GM18526 (cell line): ENCODE results near the gene MAPK8.

Source experiments
- POLR2A ChIP-seq: IDR thresholded peaks from 3 replicates; pipeline ENCODE4 v1.6.1; 2011; ENCODE audit not compliant: insufficient read length; ENCODE audit errors: extremely low read depth

Gene MAPK8

DNA sequence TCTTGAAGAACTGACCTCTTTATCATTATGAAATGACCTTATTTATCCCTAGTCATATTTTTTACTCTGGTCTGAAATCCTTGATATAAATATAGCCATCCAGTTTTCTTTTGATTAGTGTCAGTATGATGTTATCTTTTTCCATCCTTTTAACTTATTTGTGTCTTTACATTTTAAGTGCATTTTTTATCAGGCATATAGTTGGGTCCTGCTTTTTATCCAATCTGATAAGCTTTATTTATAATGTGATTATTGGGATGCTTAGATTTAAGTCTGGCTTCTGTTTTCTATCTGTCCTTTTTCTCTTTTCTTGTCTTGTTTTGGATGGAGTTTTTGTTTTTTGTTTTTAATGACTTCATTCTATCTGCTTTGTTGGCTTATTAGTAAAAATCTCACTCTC is 179.2 kb downstream of the MAPK8 start:
- no peak for TF ChIP-seq POLR2A

GRCh38 chr10:48487244-48487643 is 180.8 kb downstream of the MAPK8 start:
- TF ChIP-seq POLR2A, result no peak
